Stimulated activated CD4-positive, alpha-beta T cell treated with anti-CD3 and anti-CD28 coated beads, TNF-alpha, amount 100 ng/mL, for 48 hours (primary cell): ENCODE results near the gene BPIFA3.

ENCODE experiments used
- DNase-seq, 3 donors: peaks; one replicate each; pipeline ENCODE4 v3.0.0-alpha.2; 2020; ENCODE audit warnings: low read depth in 3 of 3

Gene BPIFA3

GRCh38 chr20:33262658-33263065, 45.5 kb downstream of the BPIFA3 start:
- no peak for DNase-seq

DNA sequence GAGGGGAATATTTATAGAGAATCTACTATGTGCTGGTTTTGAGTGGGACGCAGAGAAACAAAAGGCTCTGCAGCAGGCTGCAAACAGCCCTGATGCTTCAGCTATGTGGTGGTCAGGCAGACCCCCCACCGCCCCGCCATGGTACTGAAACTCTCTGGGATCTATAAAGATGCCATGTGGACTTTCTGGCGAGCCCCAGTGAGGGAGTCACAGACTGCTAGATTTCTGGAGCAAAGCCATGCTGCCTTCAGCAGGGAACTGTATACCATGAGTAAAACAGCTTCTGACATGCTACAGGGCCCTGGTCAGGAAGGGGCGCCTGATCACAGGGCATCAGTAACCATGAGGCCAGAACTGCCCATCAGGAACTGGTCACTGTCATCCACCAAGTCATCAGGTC, 46.6 kb downstream of the BPIFA3 start:
- DNase-seq = no peak

DNA sequence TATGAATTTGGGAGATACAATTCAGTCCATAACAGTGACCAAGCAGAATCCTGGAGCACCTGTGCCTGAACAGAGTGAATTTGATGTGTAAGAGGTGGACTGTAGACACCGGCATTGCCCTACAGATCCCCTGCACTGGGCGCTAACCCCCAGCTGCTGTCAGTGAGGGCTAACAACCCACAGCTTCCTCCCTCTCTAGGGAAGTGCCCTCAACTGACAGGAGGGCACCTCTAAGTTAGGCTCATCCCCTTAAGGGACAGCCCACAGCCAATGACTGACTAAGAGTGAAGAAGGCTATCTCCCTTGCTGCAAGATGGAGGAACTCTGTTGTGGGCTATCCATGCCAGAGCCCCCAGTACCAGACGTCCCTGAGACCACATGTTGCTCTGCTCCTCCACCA, 50.5 kb downstream of the BPIFA3 start:
- no peak for DNase-seq

- DNase-seq = no peak
Measured at GRCh38 chr20:33272155-33272873, 55.2 kb downstream of the BPIFA3 start.

DNA sequence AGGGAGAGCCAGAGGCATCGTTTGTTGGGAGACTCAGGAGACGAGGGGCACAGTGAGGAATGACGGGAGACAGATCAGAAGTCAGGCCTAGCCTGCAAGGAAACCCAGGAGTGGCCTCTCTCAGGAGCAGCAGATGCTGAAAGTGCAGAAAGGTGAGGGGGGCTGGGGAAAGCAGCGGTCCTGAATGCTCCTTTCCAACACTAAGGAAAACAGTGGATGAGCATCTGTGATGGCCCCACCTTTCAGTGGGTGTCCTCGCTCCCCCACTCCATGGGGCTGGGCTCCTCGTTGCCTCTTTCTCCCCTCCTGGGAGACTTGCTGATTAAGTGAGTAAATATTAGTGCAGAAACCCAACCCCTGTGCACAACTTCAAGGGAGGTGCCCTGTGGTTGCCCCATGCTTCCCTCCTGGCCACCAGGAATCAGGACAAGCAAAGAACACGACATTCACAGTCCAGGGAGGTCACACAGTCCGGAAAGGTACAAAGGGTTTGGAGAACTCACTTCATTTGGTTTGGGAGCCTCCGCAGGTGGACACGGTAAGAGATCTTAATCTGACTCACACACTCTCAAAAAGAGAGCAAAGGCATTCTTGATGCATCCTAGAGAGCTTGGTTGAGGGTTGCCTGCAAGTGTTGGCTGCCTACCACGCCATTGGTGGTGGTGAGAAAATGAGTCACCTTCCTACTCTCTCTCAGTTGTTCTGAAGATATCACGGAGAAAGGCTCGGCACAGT, 56.1 kb downstream of the BPIFA3 start:
- DNase-seq = peak in 1 of 3 donors; percentile 2

DNA sequence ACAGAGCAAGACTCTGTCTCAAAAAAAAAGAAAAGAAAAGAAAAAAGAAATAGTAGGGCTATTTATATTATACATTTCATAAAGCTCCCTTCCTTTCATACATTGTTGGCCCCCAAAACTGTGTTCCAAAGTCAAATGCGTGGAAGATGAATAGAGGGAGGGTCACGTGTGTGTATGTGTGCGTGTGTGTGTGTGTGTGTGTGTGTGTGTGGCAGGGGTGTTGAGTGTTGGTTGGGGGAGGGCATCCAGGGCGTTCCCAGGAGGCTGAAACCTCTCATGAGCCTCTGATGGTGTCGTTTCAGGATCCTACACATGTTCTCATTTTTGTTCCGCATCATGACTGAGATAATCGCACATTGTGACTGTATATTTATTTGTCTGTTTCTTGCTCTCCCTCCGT, 58.1 kb downstream of the BPIFA3 start:
- DNase-seq = no peak

GRCh38 chr20:33275871-33276270, 58.7 kb downstream of the BPIFA3 start:
- no peak for DNase-seq

DNA sequence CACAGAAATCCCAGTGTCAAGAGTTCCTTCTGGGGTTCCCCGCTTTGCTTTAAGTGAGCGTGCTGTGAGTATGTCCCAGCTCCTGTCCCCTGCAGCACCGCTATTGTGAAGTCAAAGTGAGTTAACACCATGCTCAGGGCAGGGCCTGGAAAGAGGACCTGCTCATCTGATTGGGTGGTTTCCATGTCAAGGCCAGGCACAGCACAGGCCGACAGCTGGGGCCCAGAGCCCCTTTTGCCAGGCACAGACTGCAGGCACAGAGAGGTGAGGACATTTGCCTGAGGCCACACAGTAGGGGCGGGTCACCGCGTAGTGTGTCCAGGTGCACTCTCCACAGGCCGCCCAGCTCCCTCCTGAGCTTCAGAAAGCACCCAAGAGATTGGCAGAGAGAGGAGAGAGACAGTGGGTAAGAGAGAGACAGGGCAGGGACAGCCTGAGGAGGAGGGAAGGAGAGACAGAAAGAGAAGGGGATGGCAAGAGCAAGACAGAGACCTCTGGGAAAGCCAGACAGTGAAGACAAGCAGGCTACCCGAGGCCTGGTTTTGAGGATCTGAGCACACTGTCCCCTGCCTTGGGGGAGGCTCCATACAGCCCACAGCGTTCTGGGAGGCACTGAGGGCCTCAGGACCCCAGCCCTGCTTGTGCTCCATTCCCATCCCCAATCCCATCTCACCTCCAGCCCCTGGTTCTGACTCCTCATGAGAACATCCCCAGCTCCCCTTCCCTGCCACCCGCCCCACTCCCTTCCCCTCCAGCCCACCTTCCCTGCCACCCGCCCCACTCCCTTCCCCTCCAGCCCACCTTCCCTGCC, 59.4 kb downstream of the BPIFA3 start:
- no peak for DNase-seq
